HCT116 (cell line): ENCODE measurements around the gene CSN3.
"Not testable (repeated sequence)": the region's sequence is repeated elsewhere in the genome, so short reads cannot be mapped to it uniquely, and the experiment has no call there.

Experiments
- CTCF ChIP-seq, 3 experiments: fragments of 200-600 bp in 1 of 3; sonication (generic) in 1 of 3; IDR thresholded peaks in 2 of 3; conservative IDR thresholded peaks in 1 of 3; 2 replicates each; pipeline ENCODE4 v1.5.1; 2012 to 2017; ENCODE audit warnings: low read depth in 2 of 3, low read length in 2 of 3, antibody characterized with exemption in 1 of 3, borderline replicate concordance in 1 of 3, control low read depth in 1 of 3, mild to moderate bottlenecking in 1 of 3, mixed read lengths in 1 of 3, mixed run types in 1 of 3, moderate library complexity in 1 of 3; ENCODE audit not compliant: insufficient read depth in 1 of 3
- YY1 ChIP-seq: IDR thresholded peaks from 2 replicates; pipeline ENCODE4 v1.6.1; 2011; ENCODE audit warnings: low read length, low read depth, moderate library complexity, mild to moderate bottlenecking; ENCODE audit not compliant: insufficient replicate concordance; ENCODE audit errors: extremely low read depth

- TF ChIP-seq YY1; CTCF (IDR thresholded peaks at IDR 0.05 in 2 of 3, conservative IDR thresholded peaks at IDR 0.05 in 1 of 3; ENCODE audit: borderline replicate concordance in 1 of 3, insufficient read depth in 1 of 3, low read depth in 2 of 3, low read length in 2 of 3): not testable (repeated sequence)
These were observed 29.6 kb upstream of the CSN3 start for GRCh38 chr4:70212752-70213151.
